Central memory CD8-positive, alpha-beta T cell (primary cell): ENCODE measurements around the gene DFFB.
A peak's percentile ranks its signal among the peaks of the same experiment; 100 is the strongest.

ENCODE experiments used
- ATAC-seq: fragments of 150-1000 bp; cut with Tn5 transposase; replicated peaks from 2 replicates; pipeline ENCODE4 v1.10.0; 2022; ENCODE audit warnings: mild to moderate bottlenecking, moderate FRiP score, moderate number of reproducible peaks; ENCODE audit not compliant: poor library complexity, severe bottlenecking; ENCODE audit errors: extremely low read depth
- DNase-seq, 2 donors: peaks; one replicate each; pipeline ENCODE4 v3.0.0; 2021; ENCODE audit warnings: low spot score in 2 of 2
- H3K27ac Mint-ChIP-seq: one replicate; pipeline ENCODE4 v1.8.0; 2022; ENCODE audit warnings: low read depth, mild to moderate bottlenecking, moderate library complexity, mixed read lengths
- H3K27me3 Mint-ChIP-seq: one replicate; pipeline ENCODE4 v1.8.0; 2022; ENCODE audit warnings: mixed read lengths
- H3K36me3 Mint-ChIP-seq: one replicate; pipeline ENCODE4 v1.8.0; 2022; ENCODE audit warnings: mild to moderate bottlenecking, moderate library complexity, mixed read lengths; ENCODE audit not compliant: insufficient read depth
- H3K4me1 Mint-ChIP-seq: one replicate; pipeline ENCODE4 v1.8.0; 2022; ENCODE audit warnings: mixed read lengths
- H3K4me3 Mint-ChIP-seq: one replicate; pipeline ENCODE4 v1.8.0; 2022; ENCODE audit warnings: mild to moderate bottlenecking, moderate library complexity, mixed read lengths
- H3K9me3 Mint-ChIP-seq: one replicate; pipeline ENCODE4 v1.8.0; 2022; ENCODE audit warnings: mixed read lengths

The DFFB gene

DNA sequence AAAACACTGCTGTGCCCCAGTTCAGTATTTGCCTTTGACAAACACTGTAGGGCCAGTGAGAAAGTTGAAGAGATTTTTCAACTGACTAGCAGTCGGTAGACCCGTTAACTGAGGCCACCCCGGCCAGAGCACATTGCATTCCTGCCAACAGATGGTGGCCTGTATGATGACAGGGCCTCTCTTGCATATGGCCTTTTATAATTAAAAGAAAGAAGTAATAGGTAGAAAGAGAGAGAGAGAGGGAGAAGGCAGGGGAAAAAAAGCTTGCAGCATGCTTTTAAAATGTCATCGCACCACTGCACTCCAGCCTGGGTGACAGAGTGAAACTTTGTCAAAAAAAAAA, 47.5 kb downstream of the DFFB start:
- H3K4me3 Mint-ChIP-seq = no peak overlapping the region
- no peaks in the 10 kb centered on the region for H3K9me3 Mint-ChIP-seq
- DNase-seq (no peak), ATAC-seq (no peak)
- no peak overlapping the region for H3K27ac Mint-ChIP-seq
- no peaks in the 10 kb centered on the region for H3K27me3 Mint-ChIP-seq
- peaks cover 12% of the 10 kb centered on the region for H3K36me3 Mint-ChIP-seq
- peaks cover 22% of the 10 kb centered on the region for H3K4me1 Mint-ChIP-seq

DNA sequence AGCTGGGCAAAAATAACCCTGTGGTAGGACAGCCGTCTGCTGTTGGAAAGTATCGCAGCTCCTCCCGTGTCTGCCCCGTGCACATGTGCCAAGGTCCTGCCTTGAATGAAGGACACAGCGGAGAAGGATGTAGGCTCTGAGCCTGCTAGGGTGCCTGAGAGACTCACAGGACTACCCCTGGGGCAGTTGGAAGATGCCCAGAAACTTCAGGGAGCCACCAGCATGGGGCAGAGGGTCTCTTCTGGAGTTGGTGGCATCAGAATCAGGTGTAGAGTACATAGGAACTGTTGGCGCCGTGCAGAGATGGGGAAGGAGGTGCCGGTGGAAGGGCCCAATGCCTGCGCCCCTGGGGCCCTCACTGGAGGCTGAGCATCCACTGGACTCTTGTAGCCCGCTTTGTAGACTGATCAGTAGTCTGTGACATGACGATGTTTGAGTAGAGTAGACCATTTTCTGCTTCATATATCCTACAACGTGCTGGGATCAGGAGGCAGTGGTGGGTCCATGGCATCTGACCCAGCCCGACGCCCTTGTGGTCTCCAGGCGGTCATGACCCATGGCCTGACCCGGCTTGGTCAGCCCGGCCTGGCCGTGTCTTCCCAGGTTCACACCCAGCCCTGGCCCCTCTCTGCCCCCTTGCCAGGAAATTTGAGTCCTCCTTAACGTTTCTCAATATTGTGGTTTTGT, 48.1 kb downstream of the DFFB start:
- Mint-ChIP-seq H3K4me1 (peaks cover 17% of the 10 kb centered on the region), H3K27ac (no peak overlapping the region), H3K36me3 (peaks cover 8% of the 10 kb centered on the region), H3K4me3 (no peak overlapping the region), H3K9me3 (no peaks in the 10 kb centered on the region), H3K27me3 (no peaks in the 10 kb centered on the region)
- DNase-seq (no peak), ATAC-seq (no peak)

DNA sequence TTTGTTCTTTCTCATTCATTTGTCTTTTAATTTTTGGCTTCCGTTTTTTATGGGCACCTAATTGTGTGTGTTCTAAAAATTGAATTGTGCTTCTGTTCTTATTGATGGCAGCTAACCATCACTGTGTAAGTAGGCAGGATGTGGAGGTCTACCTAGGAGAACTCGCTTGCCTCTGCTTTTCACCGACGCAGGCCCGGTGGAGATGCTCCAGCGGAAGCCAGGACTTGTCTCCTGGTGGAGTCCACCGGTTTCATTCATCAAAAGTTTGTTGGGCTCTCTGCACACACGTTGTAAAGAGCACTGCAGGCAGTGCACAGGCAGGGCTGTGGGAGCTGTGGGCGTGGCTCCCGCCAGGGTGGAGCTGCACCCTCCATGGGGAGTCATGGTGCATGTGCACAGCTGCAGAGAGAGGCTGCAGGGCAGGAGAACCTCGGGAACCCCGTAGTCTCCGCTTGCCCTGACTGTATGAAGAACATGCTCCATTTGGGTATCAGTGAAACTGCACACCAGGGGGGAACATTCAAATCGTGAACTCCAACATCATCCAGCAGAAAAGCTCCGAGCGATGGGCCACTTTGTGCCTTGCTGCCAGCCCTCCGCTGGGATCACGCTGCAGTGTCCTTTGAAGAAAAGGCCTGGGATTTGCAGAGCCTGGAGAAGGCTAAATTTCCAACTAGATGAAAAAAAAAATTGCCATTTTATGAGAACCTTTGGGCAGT, 48.8 kb downstream of the DFFB start:
- no peak for ATAC-seq
- Mint-ChIP-seq H3K4me3 (no peak overlapping the region), H3K27me3 (no peaks in the 10 kb centered on the region), H3K36me3 (peaks cover 3% of the 10 kb centered on the region), H3K4me1 (peaks cover 22% of the 10 kb centered on the region), H3K27ac (no peak overlapping the region), H3K9me3 (no peaks in the 10 kb centered on the region)
- no peak for DNase-seq

DNA sequence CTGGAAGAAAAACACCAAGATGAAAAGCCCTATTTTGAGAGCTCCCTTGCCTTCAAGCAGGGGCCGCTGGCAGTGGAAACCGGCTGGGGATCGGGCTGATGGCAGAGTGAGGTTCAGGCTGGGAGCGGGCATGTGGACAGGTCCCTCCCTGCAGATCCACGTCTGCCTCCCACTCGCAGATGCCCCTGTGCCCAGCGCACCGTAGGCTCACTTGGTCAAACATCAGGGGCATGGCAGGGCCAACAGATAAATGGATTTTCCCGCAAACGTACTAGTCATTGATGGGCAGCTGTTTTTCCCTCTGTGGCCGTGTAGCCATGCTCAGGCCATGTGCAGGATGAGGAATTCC, 49.4 kb downstream of the DFFB start:
- no peak overlapping the region for H3K27ac Mint-ChIP-seq
- H3K9me3 Mint-ChIP-seq = no peaks in the 10 kb centered on the region
- H3K36me3 Mint-ChIP-seq = peaks cover 3% of the 10 kb centered on the region
- DNase-seq (no peak), ATAC-seq (no peak)
- no peak overlapping the region for H3K4me3 Mint-ChIP-seq
- H3K4me1 Mint-ChIP-seq = peaks cover 22% of the 10 kb centered on the region
- no peaks in the 10 kb centered on the region for H3K27me3 Mint-ChIP-seq

DNA sequence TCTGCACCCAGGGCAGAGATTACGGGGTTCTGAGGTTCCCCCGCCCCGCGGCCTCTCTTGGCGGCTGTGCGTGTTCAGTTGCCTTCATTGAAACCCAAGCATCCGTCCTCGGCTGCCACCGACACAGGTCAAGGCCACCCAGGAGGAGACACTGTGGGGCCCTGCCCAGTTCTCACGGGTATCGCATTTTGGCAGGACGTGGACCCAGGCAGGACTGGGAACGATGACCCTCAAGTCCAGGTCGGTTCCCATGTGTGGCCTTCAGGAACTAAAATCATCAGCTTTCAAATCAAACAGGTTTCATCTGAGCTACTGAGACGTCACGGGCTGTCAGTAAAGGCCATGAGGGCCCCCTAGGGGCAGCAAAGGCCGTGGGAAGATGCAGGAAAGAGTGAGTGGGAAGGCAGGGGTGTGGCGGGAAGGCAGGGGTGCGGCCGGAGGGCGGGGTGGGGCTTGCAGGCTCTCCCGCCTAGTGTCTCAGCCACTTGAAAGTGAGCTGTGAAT, 49.8 kb downstream of the DFFB start:
- Mint-ChIP-seq H3K36me3 (peaks cover 2% of the 10 kb centered on the region), H3K4me3 (no peak overlapping the region), H3K9me3 (no peaks in the 10 kb centered on the region), H3K27ac (no peak overlapping the region), H3K27me3 (no peaks in the 10 kb centered on the region), H3K4me1 (peaks cover 22% of the 10 kb centered on the region)
- ATAC-seq (peak; percentile 24), DNase-seq (no peak)

DNA sequence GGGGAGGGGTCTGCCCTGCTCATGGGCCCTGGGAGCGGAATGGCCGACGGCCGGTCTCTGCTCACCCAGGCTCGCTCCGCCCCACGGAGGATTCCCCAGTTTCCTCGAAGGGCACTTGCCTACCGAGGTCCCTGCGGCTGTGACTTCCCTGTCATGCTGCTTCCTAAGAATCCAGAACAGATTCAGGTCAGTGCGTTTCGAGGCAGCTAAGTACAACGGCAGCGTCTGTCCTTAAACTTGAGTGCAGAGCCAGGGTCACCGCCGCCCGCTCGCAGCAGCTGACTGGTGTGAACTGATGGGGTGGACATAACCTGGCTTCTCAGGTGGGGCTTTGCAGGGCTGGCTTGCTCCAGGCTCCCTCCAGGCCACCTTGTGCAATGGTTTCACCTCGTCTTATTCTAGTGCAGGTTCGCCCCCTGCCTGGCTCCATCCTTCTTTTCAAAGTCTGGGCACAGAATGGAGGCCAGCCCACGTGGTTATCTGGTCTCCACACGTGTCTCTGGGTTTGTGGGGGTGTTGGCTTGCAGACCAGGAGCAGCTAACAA, 50.4 kb downstream of the DFFB start:
- ATAC-seq = no peak
- no peaks in the 10 kb centered on the region for H3K36me3 Mint-ChIP-seq

DNA sequence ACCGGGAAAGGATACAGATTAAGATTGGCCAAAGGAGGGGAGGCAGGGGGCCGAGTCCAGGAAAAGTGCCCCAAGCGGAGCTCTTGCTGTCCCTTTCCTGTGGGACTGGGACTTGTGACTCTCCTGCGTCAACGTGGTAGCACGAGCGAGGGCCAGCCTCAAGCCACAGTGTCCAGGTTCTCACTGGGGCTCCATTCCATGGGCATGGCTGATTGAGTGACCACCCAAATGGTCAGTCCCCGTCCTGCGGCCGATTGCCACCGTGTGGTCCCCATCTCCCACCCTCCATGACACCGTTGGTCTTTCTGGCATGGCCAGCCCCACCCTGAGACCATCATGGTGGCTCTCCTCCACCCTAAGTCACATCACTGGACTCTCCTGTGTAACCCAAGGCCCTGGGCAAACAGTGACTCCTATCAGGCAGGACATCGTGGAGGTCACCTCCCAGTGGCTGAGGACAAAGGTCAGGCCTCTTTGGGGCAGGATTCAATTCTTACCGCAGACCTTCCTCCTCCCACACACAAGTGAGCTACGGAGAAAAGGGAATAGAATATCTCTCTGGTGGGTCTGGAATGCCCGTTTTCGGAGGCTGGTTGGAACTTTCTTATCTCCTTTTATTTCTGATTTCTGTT, 51.7 kb downstream of the DFFB start:
- ATAC-seq (no peak), DNase-seq (no peak)
- H3K27ac Mint-ChIP-seq = no peak overlapping the region

More for the DNA sequence above, 50.4 kb downstream of the DFFB start:
- Mint-ChIP-seq H3K27ac (no peak overlapping the region), H3K9me3 (no peaks in the 10 kb centered on the region), H3K4me3 (no peak overlapping the region), H3K4me1 (peaks cover 17% of the 10 kb centered on the region), H3K27me3 (no peaks in the 10 kb centered on the region)
- no peak for DNase-seq

DNA sequence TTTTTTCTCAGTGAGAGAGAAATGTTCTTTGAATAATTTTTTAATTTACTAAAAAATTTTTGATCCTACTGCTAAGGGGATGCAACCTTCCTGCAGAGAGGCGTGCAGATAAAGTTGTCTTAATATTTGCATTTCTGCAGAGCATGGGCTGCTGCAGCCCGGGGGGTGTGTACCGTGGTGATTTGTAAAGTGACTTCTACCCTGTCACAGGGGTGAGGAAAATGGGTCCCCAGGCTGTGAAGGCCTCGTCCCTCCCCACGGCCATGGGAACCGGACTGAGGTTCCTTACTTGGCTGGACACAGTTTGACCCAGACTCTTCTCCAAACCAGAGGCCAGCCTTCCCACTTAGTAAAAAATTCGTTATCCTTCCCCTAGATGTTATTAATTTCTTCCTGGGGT, 52.3 kb downstream of the DFFB start:
- Mint-ChIP-seq H3K36me3 (peaks cover 3% of the 10 kb centered on the region), H3K27ac (no peak overlapping the region), H3K9me3 (no peaks in the 10 kb centered on the region), H3K27me3 (no peaks in the 10 kb centered on the region), H3K4me3 (no peak overlapping the region), H3K4me1 (peaks cover 5% of the 10 kb centered on the region)
- ATAC-seq (no peak), DNase-seq (no peak)

More for the DNA sequence above, 51.7 kb downstream of the DFFB start:
- no peak overlapping the region for H3K4me3 Mint-ChIP-seq
- H3K27me3 Mint-ChIP-seq = no peaks in the 10 kb centered on the region
- H3K9me3 Mint-ChIP-seq = no peaks in the 10 kb centered on the region
- peaks cover 2% of the 10 kb centered on the region for H3K36me3 Mint-ChIP-seq
- H3K4me1 Mint-ChIP-seq = peaks cover 5% of the 10 kb centered on the region

DNA sequence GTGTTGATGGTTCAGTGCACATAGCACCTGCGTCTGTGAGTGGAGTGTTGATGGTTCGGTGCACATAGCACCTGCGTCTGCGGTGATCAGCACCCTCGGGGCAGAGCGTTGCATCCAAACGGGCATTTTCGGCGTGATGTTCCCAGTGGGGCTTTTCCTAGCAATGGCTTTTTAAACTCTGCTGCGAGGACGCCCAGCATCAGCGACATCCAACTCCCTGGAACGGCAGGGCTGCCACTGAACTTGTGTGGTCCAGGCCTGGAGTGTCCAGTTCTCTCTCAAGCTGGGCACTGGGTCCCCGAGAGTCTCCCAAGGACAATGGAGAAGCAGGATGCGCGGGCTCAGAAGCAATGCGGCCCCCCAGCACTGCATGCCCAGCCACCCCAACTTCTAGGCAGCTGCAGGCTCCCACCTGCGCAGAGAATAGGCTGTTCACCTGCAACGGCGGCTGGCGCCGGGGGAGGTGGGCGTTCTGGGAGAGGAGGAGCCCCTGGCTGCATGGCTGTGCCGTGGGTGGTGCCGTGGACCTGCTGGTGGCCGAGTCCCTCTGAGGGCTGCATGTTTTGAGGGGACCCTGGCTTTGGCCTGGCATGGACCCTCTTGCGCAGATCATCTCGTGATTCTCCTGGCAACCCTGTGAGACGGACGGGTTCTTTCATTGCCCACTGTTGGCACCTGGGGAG, 52.9 kb downstream of the DFFB start:
- Mint-ChIP-seq H3K9me3 (no peaks in the 10 kb centered on the region), H3K27me3 (no peaks in the 10 kb centered on the region), H3K36me3 (peaks cover 3% of the 10 kb centered on the region), H3K4me3 (no peak overlapping the region), H3K4me1 (peaks cover 5% of the 10 kb centered on the region), H3K27ac (no peak overlapping the region)
- ATAC-seq (no peak), DNase-seq (no peak)

DNA sequence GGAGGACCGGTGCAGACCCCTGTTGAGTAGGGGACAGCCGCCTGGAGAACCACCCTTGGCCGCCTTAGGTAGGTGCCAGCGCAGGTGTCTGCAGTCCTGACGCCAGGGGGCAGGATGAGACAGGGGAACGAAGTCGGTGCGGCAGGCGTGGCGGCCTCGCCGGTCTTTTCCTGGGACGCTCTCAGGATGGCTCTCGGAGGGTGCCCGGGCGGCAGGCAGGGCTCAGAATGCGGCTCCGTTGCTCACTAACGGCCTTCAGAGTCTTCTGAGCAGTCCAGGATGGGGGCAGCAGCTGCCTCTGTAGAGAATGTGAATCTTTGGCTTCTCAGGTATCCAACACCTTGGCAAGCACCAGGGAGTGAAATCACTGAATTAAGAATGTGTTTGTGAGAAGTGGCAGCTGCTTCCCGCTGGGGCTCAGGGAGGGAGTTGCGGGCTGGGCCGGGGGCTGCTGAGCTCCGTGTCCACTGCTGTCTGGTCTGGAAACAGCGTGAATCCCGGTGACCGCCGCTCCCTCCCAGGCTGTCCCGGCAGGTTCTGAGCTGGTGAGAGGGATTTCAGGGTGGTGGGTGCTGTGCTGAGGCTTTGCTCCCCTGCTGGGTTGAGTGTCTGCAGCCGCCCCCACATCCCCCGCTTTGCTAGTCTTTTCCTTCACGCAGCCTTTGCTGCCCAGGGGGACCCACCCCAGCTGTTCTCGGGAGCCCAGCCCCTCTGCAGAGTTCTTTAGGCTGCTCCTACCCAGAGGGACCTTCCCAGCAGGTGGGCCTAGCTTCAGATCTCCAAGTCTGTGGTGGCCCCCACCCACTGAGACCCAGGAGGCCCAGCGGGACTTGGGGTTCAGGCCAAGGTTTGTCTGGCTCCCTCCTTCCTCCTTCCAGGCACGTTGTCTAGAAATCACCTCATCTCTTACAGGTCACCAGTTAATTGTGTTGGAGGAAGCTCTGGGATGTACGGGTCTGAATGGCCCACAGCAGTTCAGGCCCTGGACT, 53.9 kb downstream of the DFFB start:
- peaks cover 5% of the 10 kb centered on the region for H3K4me1 Mint-ChIP-seq
- no peak overlapping the region for H3K27ac Mint-ChIP-seq
- H3K36me3 Mint-ChIP-seq = peaks cover 3% of the 10 kb centered on the region
- H3K27me3 Mint-ChIP-seq = peaks cover 1% of the 10 kb centered on the region
- H3K4me3 Mint-ChIP-seq = no peak overlapping the region
- no peaks in the 10 kb centered on the region for H3K9me3 Mint-ChIP-seq
- DNase-seq (peak; percentile 43 to 58), ATAC-seq (peak; percentile 62)

DNA sequence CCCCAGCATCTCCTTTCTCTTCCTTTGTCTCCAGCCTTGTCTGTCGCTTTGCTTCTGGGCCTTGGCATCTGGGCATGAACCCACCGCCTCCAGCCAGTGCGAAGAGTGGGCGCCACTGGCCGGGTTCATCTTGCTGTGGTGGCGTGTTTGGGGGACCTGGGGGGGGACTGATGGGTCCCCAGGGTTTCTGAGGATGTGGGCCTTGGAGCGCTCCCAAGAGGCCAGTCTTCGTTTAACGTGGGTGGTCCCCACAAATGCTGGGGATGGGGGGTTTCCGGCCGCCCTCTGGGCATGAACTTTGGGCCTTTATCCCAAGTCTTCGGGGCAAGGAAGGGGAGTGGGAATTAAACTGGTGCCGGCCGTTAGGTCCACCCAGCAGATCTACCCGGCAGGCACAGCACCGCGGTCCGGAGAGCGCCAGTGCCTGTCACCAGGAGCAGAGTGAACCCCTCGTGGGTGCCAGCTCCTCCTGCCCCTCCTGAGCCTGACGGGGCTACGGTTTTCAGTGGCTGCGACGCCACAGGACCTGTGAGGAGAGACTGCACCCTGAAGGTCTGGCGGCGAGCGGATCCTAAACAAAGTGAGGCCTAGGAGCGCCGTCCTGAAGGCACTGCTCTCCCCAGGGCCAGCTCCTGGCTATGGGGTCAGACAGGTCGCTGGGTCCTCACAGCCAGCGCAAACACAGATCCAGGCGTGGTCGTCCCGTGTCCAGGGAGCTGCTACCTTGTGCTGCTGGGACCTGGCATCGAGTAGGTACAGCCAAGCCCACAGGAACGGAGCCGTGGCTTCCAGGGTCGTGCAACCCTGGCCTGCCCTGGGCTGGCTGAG, 54.9 kb downstream of the DFFB start:
- no peaks in the 10 kb centered on the region for H3K9me3 Mint-ChIP-seq

More for the DNA sequence above, 54.9 kb downstream of the DFFB start:
- Mint-ChIP-seq H3K4me3 (no peak overlapping the region), H3K27me3 (peaks cover 9% of the 10 kb centered on the region), H3K27ac (no peak overlapping the region), H3K36me3 (peaks cover 3% of the 10 kb centered on the region), H3K4me1 (peaks cover 5% of the 10 kb centered on the region)
- no peak for DNase-seq
- ATAC-seq = no peak
